ENCODE results near the gene FOXN3. TPM values are rescaled to one million over a fixed set of nuclear protein-coding genes. Genes with fewer than 3 reads are reported as not detected.

FOXN3 gene
- total and polyA plus RNA-seq, 9 donors = 56.9 to 172 (median 99.2) TPM

DNA sequence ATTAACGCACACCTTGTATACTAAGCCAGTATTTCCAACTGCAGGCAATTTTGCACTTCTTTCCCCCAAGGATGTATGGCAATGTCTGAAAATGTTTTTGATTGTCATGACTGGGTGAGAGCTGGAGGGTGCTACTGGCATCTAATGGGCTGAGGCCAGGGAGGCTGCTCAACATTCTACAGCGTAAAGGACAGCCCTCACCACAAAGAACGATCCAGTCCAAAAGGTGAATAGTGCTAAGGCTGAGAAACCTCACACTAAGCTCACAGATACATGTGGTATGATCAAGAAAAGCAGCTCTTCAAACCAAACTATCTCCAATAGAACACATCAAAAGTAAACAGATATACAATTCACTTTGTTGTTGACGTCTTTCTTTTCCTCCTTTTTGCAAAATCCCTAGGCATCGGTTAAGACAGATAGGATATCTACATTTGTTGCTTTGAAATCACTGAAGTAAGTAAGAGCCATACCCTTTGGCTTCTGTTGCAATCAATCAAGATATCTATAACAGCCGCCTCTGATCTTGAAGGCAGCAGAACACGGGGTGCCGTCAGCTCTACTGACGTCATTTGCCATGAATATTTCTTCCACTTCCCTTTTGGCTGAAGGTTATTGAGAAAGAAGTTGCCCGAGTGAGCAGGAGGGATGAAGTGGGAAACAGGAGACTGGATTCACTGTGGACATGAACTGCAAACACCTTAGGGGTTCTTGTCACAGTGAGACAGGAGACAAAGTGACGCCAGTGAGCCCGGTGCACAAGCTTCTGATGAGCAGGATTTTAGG lies 218.3 kb downstream of the FOXN3 start:
- TF ChIP-seq EP300 (IDR thresholded peaks at IDR 0.05) (no peak), POLR2A (IDR thresholded peaks at IDR 0.05) (no peak)
- TF ChIP-seq, protein P1, sequence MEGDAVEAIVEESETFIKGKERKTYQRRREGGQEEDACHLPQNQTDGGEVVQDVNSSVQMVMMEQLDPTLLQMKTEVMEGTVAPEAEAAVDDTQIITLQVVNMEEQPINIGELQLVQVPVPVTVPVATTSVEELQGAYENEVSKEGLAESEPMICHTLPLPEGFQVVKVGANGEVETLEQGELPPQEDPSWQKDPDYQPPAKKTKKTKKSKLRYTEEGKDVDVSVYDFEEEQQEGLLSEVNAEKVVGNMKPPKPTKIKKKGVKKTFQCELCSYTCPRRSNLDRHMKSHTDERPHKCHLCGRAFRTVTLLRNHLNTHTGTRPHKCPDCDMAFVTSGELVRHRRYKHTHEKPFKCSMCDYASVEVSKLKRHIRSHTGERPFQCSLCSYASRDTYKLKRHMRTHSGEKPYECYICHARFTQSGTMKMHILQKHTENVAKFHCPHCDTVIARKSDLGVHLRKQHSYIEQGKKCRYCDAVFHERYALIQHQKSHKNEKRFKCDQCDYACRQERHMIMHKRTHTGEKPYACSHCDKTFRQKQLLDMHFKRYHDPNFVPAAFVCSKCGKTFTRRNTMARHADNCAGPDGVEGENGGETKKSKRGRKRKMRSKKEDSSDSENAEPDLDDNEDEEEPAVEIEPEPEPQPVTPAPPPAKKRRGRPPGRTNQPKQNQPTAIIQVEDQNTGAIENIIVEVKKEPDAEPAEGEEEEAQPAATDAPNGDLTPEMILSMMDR (IDR thresholded peaks at IDR 0.05) = no peak
- DNase-seq = no peak
- H3K27me3 ChIP-seq = no peaks in the 10 kb centered on the region
- H3K36me3 ChIP-seq = no peaks in the 10 kb centered on the region
- no peak overlapping the region for H3K27ac ChIP-seq
- intact Hi-C loops (cut with DNase I) = no loop called here
- WGBS, 3 donors = 65 to 77% (median 76%) methylated on average over 12 of the region's 12 CpGs
- H3K9me3 ChIP-seq = no peaks in the 10 kb centered on the region
- peaks cover 11% of the 10 kb centered on the region for H3K4me1 ChIP-seq (ENCODE audit: insufficient read depth)
- no peak overlapping the region for H3K4me3 ChIP-seq

DNA sequence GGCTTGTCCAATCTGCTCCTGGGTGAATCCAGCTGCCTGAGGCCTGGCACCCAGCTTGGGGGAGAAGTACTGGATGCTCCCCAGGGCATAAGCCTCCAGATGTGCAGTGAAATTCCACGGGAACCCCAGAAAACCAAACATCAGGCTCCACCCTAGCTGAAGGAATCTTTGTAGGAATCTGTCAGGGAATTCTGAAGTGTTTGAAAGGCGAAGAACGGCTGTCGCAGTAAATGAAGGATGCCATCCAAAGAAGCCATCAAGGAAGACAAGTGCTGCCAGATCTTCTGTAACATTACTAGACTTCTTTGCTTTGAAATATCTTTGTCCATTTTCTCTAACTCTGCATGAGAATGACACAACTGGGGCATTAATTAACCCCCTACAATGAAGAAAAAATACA lies 219.4 kb downstream of the FOXN3 start:
- H3K4me3 ChIP-seq = no peak overlapping the region
- no peaks in the 10 kb centered on the region for H3K27me3 ChIP-seq
- intact Hi-C loops (cut with DNase I) = no loop called here
- 94 to 98% (median 94%) methylated on average over 4 of the region's 4 CpGs for WGBS, 3 donors
- H3K36me3 ChIP-seq = no peaks in the 10 kb centered on the region
- no peaks in the 10 kb centered on the region for H3K9me3 ChIP-seq
- no peak for DNase-seq
- H3K4me1 ChIP-seq (ENCODE audit: insufficient read depth) = peaks cover 7% of the 10 kb centered on the region
- H3K27ac ChIP-seq = no peak overlapping the region
- TF ChIP-seq POLR2A (IDR thresholded peaks at IDR 0.05) (no peak), EP300 (IDR thresholded peaks at IDR 0.05) (no peak)
- TF ChIP-seq, protein P1 (IDR thresholded peaks at IDR 0.05) = no peak

DNA sequence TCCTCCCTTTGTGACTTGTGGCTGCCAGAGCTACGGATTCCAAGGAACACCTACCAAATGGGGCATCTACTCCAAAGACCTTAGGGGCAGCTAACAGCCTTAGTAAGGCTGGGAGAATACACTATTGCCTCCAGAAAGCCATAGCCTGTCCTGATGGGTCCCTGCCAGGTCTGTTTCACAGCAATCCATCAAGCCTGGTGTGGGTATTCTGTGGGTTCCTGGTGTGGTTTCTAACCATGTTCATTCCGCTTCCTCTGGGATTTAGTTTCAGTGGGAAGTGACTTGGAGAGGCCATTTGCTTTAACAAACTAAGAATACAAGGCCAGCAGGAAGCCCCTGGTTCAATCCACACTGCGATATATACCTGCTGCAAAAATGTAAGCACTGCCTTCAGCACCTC lies 220.5 kb downstream of the FOXN3 start:
- DNase-seq = no peak
- Histone ChIP-seq H3K27ac (no peak overlapping the region), H3K36me3 (no peaks in the 10 kb centered on the region), H3K4me1 (ENCODE audit: insufficient read depth) (peaks cover 6% of the 10 kb centered on the region), H3K9me3 (no peaks in the 10 kb centered on the region), H3K27me3 (no peaks in the 10 kb centered on the region), H3K4me3 (no peak overlapping the region)
- intact Hi-C loops (cut with DNase I) = no loop called here
- no peak for TF ChIP-seq POLR2A (IDR thresholded peaks at IDR 0.05)
- TF ChIP-seq, protein P1 (IDR thresholded peaks at IDR 0.05) = no peak
- TF ChIP-seq EP300 (IDR thresholded peaks at IDR 0.05) = no peak
- 94 to 98% (median 96%) methylated on average over 3 of the region's 3 CpGs for WGBS, 3 donors

DNA sequence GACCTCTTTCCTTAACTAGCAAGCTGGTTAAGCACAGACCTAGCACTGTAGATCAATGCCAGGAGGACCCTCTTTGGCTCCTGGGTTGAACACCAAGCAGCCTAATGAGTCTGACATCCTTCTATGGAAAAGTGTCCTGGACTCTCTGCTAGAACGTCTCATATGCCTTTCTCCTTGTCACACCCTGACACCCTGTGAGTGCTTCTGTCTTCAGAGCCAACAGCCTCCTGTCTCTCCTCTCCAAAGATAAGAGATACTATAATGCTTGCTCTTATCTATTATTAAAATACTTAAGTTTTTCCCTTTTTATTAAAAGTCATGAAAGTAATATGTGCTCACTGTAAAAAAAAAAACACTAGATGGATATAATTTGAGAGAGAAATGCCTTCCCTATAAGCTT lies 222.7 kb downstream of the FOXN3 start:
- DNase-seq = no peak
- H3K9me3 ChIP-seq = no peaks in the 10 kb centered on the region
- H3K27ac ChIP-seq = no peak overlapping the region
- H3K27me3 ChIP-seq = no peaks in the 10 kb centered on the region
- H3K4me3 ChIP-seq = no peak overlapping the region
- TF ChIP-seq, protein P1 (IDR thresholded peaks at IDR 0.05) = no peak
- TF ChIP-seq EP300 (IDR thresholded peaks at IDR 0.05) (no peak), POLR2A (IDR thresholded peaks at IDR 0.05) (no peak)
- intact Hi-C loops (cut with DNase I) = no loop called here
- WGBS, 3 donors = 71 to 92% (median 77%) methylated on average over 1 of the region's 1 CpG
- H3K36me3 ChIP-seq = no peaks in the 10 kb centered on the region
- H3K4me1 ChIP-seq (ENCODE audit: insufficient read depth) = peaks cover 6% of the 10 kb centered on the region

Data from ovary (tissue), 9 donors.